ENCODE results near the gene KCNG1. TPM values are rescaled to one million over a fixed set of nuclear protein-coding genes. Genes with fewer than 3 reads are reported as not detected.
"Not testable (repeated sequence)": the region's sequence is repeated elsewhere in the genome, so short reads cannot be mapped to it uniquely, and the experiment has no call there.

Gene KCNG1
- total RNA-seq, 3 donors from 2014 or later (not counting 1 experiment from before 2014, with no cell fraction given) = not detected

GRCh38 chr20:50980071-50980681, 42.7 kb downstream of the KCNG1 start:
- H3K36me3 ChIP-seq (ENCODE audit: control insufficient read depth, insufficient read depth, low read length) = no peaks in the 10 kb centered on the region
- no peaks in the 10 kb centered on the region for H3K9me3 ChIP-seq (ENCODE audit: control insufficient read depth, insufficient read depth, low read length)
- Mint-ChIP-seq H3K4me3 (no peak overlapping the region), H3K27me3 (ENCODE audit: low read depth in 2 of 2) (peaks cover 24 to 31% of the 10 kb centered on the region in 2 donors), H3K27ac (no peak overlapping the region), H3K9me3 (no peaks in the 10 kb centered on the region), H3K4me1 (peaks cover 0 to 6% of the 10 kb centered on the region in 2 donors), H3K36me3 (no peaks in the 10 kb centered on the region)
- H3K4me1 ChIP-seq (ENCODE audit: control insufficient read depth, insufficient read depth, low read length) = peaks cover 5% of the 10 kb centered on the region
- no peak overlapping the region for H3K4me3 ChIP-seq (ENCODE audit: low read length)
- 75% methylated on average over 8 of the region's 8 CpGs for WGBS (ENCODE audit: insufficient coverage)
- DNase-seq = no peak
- TF ChIP-seq CTCF (IDR thresholded peaks at IDR 0.05) = no peak
- H3K27ac ChIP-seq (ENCODE audit: low read length) = no peak overlapping the region
- H3K27me3 ChIP-seq (ENCODE audit: control insufficient read depth, insufficient read depth, low read length) = no peaks in the 10 kb centered on the region
- intact Hi-C loops (cut with micrococcal nuclease) = loop anchor here (10.0 kb wide), 1 partner anchor 1105 kb away; no protein-coding TSS in a partner anchor
- no peak for ATAC-seq

- H3K4me3 Mint-ChIP-seq; H3K9me3 ChIP-seq (ENCODE audit: control insufficient read depth, insufficient read depth, low read length); intact Hi-C loops (cut with micrococcal nuclease); DNase-seq; H3K27me3 ChIP-seq (ENCODE audit: control insufficient read depth, insufficient read depth, low read length); H3K36me3 Mint-ChIP-seq; H3K4me3 ChIP-seq (ENCODE audit: low read length); H3K4me1 Mint-ChIP-seq; ATAC-seq; H3K36me3 ChIP-seq (ENCODE audit: control insufficient read depth, insufficient read depth, low read length); H3K27ac Mint-ChIP-seq; H3K4me1 ChIP-seq (ENCODE audit: control insufficient read depth, insufficient read depth, low read length); H3K9me3 Mint-ChIP-seq; H3K27ac ChIP-seq (ENCODE audit: low read length): not testable (repeated sequence)
- 94% methylated on average over 3 of the region's 4 CpGs for WGBS (ENCODE audit: insufficient coverage)
- H3K27me3 Mint-ChIP-seq (ENCODE audit: low read depth in 2 of 2) = peaks cover 26 to 34% of the 10 kb centered on the region in 2 donors
Observed at GRCh38 chr20:50978533-50978932, 44.4 kb downstream of the KCNG1 start.

GRCh38 chr20:50977066-50978021, 45.6 kb downstream of the KCNG1 start:
- peaks cover 21 to 30% of the 10 kb centered on the region in 2 donors for H3K27me3 Mint-ChIP-seq (ENCODE audit: low read depth in 2 of 2)
- H3K4me3 ChIP-seq (ENCODE audit: low read length) = no peak overlapping the region
- H3K4me3 Mint-ChIP-seq = no peak overlapping the region
- H3K36me3 Mint-ChIP-seq = no peaks in the 10 kb centered on the region
- 78% methylated on average over 20 of the region's 20 CpGs for WGBS (ENCODE audit: insufficient coverage)
- intact Hi-C loops (cut with micrococcal nuclease) = no loop called here
- no peak for TF ChIP-seq CTCF (IDR thresholded peaks at IDR 0.05)
- ATAC-seq (no peak), DNase-seq (no peak)
- H3K9me3 ChIP-seq (ENCODE audit: control insufficient read depth, insufficient read depth, low read length) = no peaks in the 10 kb centered on the region
- H3K9me3 Mint-ChIP-seq = no peaks in the 10 kb centered on the region
- no peak overlapping the region for H3K27ac ChIP-seq (ENCODE audit: low read length)
- H3K4me1 Mint-ChIP-seq = peaks cover 0 to 6% of the 10 kb centered on the region in 2 donors
- H3K27ac Mint-ChIP-seq = no peak overlapping the region
- no peaks in the 10 kb centered on the region for H3K27me3 ChIP-seq (ENCODE audit: control insufficient read depth, insufficient read depth, low read length)
- H3K36me3 ChIP-seq (ENCODE audit: control insufficient read depth, insufficient read depth, low read length) = no peaks in the 10 kb centered on the region
- peaks cover 5% of the 10 kb centered on the region for H3K4me1 ChIP-seq (ENCODE audit: control insufficient read depth, insufficient read depth, low read length)

GRCh38 chr20:50975701-50976330, 47.1 kb downstream of the KCNG1 start:
- Histone ChIP-seq H3K27me3 (ENCODE audit: control insufficient read depth, insufficient read depth, low read length) (no peaks in the 10 kb centered on the region), H3K9me3 (ENCODE audit: control insufficient read depth, insufficient read depth, low read length) (no peaks in the 10 kb centered on the region), H3K4me1 (ENCODE audit: control insufficient read depth, insufficient read depth, low read length) (no peaks in the 10 kb centered on the region), H3K27ac (ENCODE audit: low read length) (no peak overlapping the region), H3K36me3 (ENCODE audit: control insufficient read depth, insufficient read depth, low read length) (no peaks in the 10 kb centered on the region), H3K4me3 (ENCODE audit: low read length) (no peak overlapping the region)
- DNase-seq = no peak
- TF ChIP-seq CTCF (IDR thresholded peaks at IDR 0.05) = no peak
- H3K4me1 Mint-ChIP-seq = peaks cover 0 to 6% of the 10 kb centered on the region in 2 donors
- no peak for ATAC-seq
- H3K27ac Mint-ChIP-seq = no peak overlapping the region
- H3K36me3 Mint-ChIP-seq = no peaks in the 10 kb centered on the region
- H3K9me3 Mint-ChIP-seq = no peaks in the 10 kb centered on the region
- H3K4me3 Mint-ChIP-seq = no peak overlapping the region
- peaks cover 14 to 33% of the 10 kb centered on the region in 2 donors for H3K27me3 Mint-ChIP-seq (ENCODE audit: low read depth in 2 of 2)
- intact Hi-C loops (cut with micrococcal nuclease) = no loop called here
- WGBS (ENCODE audit: insufficient coverage) = 95% methylated on average over 10 of the region's 10 CpGs
